Fibroblast of lung (primary cell): ENCODE results near the gene GRB10. TPM values are rescaled to one million over a fixed set of nuclear protein-coding genes. Genes with fewer than 3 reads are reported as not detected.

ENCODE experiments used
- DNase-seq, 2 donors: peaks; one replicate each; pipeline versions ENCODE4 v3.0.0 to v3.0.0-alpha.2; 2010; ENCODE audit warnings: low read depth in 2 of 2
- H2AFZ ChIP-seq: 2 replicates; pipeline ENCODE4 v1.5.1; 2012; ENCODE audit warnings: low read length, control low read depth, inconsistent platforms
- H3K27ac ChIP-seq: 2 replicates; pipeline ENCODE4 v1.5.1; 2011; ENCODE audit warnings: low read length, control low read depth; ENCODE audit not compliant: insufficient read depth
- H3K27me3 ChIP-seq: 2 replicates; pipeline ENCODE4 v1.5.1; 2011; ENCODE audit warnings: mild to moderate bottlenecking, low read length; ENCODE audit not compliant: control insufficient read depth, insufficient read depth
- H3K36me3 ChIP-seq: 2 replicates; pipeline ENCODE4 v1.5.1; 2011; ENCODE audit warnings: low read length; ENCODE audit not compliant: control insufficient read depth, insufficient read depth
- H3K4me1 ChIP-seq: 2 replicates; pipeline ENCODE4 v1.5.1; 2011; ENCODE audit warnings: low read length; ENCODE audit not compliant: control insufficient read depth, insufficient read depth; ENCODE audit errors: extremely low read depth
- H3K4me2 ChIP-seq: 2 replicates; pipeline ENCODE4 v1.5.1; 2011; ENCODE audit warnings: low read length, control low read depth; ENCODE audit not compliant: insufficient read depth; ENCODE audit errors: extremely low read depth
- H3K4me3 ChIP-seq, 4 experiments: fragments of 200-600 bp in 1 of 4; sonication (generic) in 1 of 4; replicated peaks in 1 of 4; 2 replicates each; pipeline ENCODE4 v1.5.1; 2011 to 2016; ENCODE audit warnings: low read length in 4 of 4, low read depth in 3 of 4, mild to moderate bottlenecking in 3 of 4, control low read depth in 2 of 4, inconsistent platforms in 1 of 4, mixed read lengths in 1 of 4; ENCODE audit not compliant: insufficient read depth in 1 of 4; ENCODE audit errors: control extremely low read depth in 1 of 4
- H3K79me2 ChIP-seq: 2 replicates; pipeline ENCODE4 v1.5.1; 2012; ENCODE audit warnings: mild to moderate bottlenecking, low read length, inconsistent platforms; ENCODE audit not compliant: control insufficient read depth, insufficient read depth
- H3K9ac ChIP-seq: 2 replicates; pipeline ENCODE4 v1.5.1; 2011; ENCODE audit warnings: mild to moderate bottlenecking, low read length, control low read depth; ENCODE audit not compliant: insufficient read depth
- H3K9me3 ChIP-seq: 2 replicates; pipeline ENCODE4 v1.5.1; 2012; ENCODE audit warnings: low read depth, low read length; ENCODE audit not compliant: control insufficient read depth, insufficient read depth
- H4K20me1 ChIP-seq: 2 replicates; pipeline ENCODE4 v1.5.1; 2011; ENCODE audit warnings: low read length; ENCODE audit not compliant: control insufficient read depth, insufficient read depth; ENCODE audit errors: extremely low read depth
- CTCF ChIP-seq, 2 donors: IDR thresholded peaks in 1 of 2; conservative IDR thresholded peaks in 1 of 2; 1 replicate in 1 of 2; 2 replicates in 1 of 2; pipeline ENCODE4 v1.5.1; 2011 to 2012; ENCODE audit warnings: low read length in 2 of 2, control low read depth in 1 of 2, inconsistent platforms in 1 of 2, low read depth in 1 of 2, mild to moderate bottlenecking in 1 of 2
- EZH2 ChIP-seq: IDR thresholded peaks from 2 replicates; pipeline ENCODE4 v1.5.1; 2012; ENCODE audit warnings: low read length, control low read depth, mild to moderate bottlenecking; ENCODE audit errors: missing control alignments
- polyA plus RNA-seq, 2 donors: library from polyadenylated mRNA; depleted of rRNA in 1 of 2; stranded (reverse) in 1 of 2; unstranded in 1 of 2; fragments of >200 nt; gene quantifications; 2 replicates each; pipeline ENCODE4 v1.2.1, GENCODE V29; 2011 to 2012; ENCODE audit warnings: missing spikeins in 1 of 2
- total RNA-seq: library from RNA; depleted of rRNA; stranded (reverse); fragments of >200 nt; gene quantifications from 2 replicates; pipeline ENCODE4 v1.2.1, GENCODE V29; 2014

The GRB10 gene
- total and polyA plus RNA-seq, 2 donors (not counting 1 experiment from before 2014, with no cell fraction given), result 11.1 to 64.1 TPM

DNA sequence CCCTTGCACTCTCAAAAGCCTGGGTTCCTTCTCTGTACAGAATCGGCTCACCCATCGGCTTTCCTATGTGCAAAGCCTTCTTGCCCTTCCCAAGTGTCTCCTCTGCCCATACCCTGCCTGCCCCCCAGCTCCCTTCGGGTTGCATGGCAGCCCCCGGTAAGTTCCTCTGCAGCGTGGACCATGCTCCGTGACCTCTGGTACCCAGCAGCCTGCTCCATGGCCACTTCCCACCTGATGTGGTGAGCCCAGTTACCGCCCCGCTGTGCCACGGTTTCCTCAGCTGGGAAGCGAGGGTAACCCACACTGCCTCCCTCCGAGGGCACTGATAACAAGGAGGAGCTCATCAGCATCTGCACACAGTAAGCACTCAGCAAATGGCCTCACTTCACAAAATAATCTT lies 110.7 kb downstream of the GRB10 start:
- Histone ChIP-seq H3K27me3 (no peaks in the 10 kb centered on the region), H4K20me1 (no peaks in the 10 kb centered on the region), H3K79me2 (no peaks in the 10 kb centered on the region)

DNA sequence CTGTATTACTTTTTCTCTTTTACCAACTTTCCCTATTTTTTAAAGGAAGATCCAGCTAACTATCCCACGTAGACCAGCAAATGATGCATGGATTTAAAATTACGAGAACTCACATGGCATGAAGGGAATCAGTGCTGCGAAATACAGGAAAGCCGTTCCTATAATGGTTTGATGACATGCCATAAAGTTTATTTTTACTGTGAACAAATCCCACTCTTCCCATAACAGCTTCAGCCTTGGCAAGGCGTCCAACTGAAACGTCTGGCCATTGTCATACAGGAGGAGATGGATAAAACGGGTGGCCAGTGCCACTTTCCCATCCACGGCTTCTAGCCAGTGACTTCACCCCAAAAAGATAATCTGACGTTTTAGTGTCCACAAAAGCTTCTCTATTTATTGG lies 111.3 kb downstream of the GRB10 start:
- H2AFZ ChIP-seq, result no peak overlapping the region
- peaks cover 6% of the 10 kb centered on the region for H3K4me1 ChIP-seq
- no peak for DNase-seq
- H3K9ac ChIP-seq, result no peak overlapping the region
- TF ChIP-seq CTCF (conservative IDR thresholded peaks at IDR 0.05 in 1 of 2, IDR thresholded peaks at IDR 0.05 in 1 of 2; ENCODE audit: low read depth in 1 of 2, low read length in 2 of 2), result no peak
- TF ChIP-seq EZH2, result no peak
- no peaks in the 10 kb centered on the region for H3K9me3 ChIP-seq
- H3K79me2 ChIP-seq, result no peaks in the 10 kb centered on the region
- no peaks in the 10 kb centered on the region for H3K27me3 ChIP-seq
- H3K4me3 ChIP-seq, result no peak overlapping the region
- no peaks in the 10 kb centered on the region for H4K20me1 ChIP-seq
- peaks cover 6% of the 10 kb centered on the region for H3K36me3 ChIP-seq
- no peak overlapping the region for H3K4me2 ChIP-seq
- no peak overlapping the region for H3K27ac ChIP-seq

More for the DNA sequence above, 110.7 kb downstream of the GRB10 start:
- TF ChIP-seq EZH2, result no peak
- TF ChIP-seq CTCF (conservative IDR thresholded peaks at IDR 0.05 in 1 of 2, IDR thresholded peaks at IDR 0.05 in 1 of 2; ENCODE audit: low read depth in 1 of 2, low read length in 2 of 2), result no peak
- Histone ChIP-seq H3K9ac (no peak overlapping the region), H3K4me3 (no peak overlapping the region), H3K27ac (no peak overlapping the region), H3K9me3 (no peaks in the 10 kb centered on the region), H3K4me2 (no peak overlapping the region), H2AFZ (no peak overlapping the region), H3K36me3 (peaks cover 6% of the 10 kb centered on the region), H3K4me1 (peaks cover 6% of the 10 kb centered on the region)
- no peak for DNase-seq

- Histone ChIP-seq H3K4me3 (no peak overlapping the region), H4K20me1 (no peaks in the 10 kb centered on the region), H3K36me3 (peaks cover 6% of the 10 kb centered on the region), H3K9ac (no peak overlapping the region), H3K79me2 (no peaks in the 10 kb centered on the region), H3K9me3 (no peaks in the 10 kb centered on the region), H2AFZ (no peak overlapping the region), H3K4me2 (no peak overlapping the region), H3K27me3 (no peaks in the 10 kb centered on the region), H3K4me1 (peaks cover 12% of the 10 kb centered on the region), H3K27ac (no peak overlapping the region)
- TF ChIP-seq EZH2 (no peak), CTCF (conservative IDR thresholded peaks at IDR 0.05 in 1 of 2, IDR thresholded peaks at IDR 0.05 in 1 of 2; ENCODE audit: low read depth in 1 of 2, low read length in 2 of 2) (no peak)
- no peak for DNase-seq
Measured at GRCh38 chr7:50669890-50670289, 112.8 kb downstream of the GRB10 start.
